ENCODE data around the gene CAMTA1. TPM values are rescaled to one million over a fixed set of nuclear protein-coding genes. Genes with fewer than 3 reads are reported as not detected.

The CAMTA1 gene
- polyA plus RNA-seq, 1 donor from 2014 or later, result 162 TPM

GRCh38 chr1:7515175-7515574 is 729.9 kb downstream of the CAMTA1 start:
- H3K79me2 ChIP-seq (replicated peaks; ENCODE audit: insufficient read depth, low read length), result no peaks in the 10 kb centered on the region
- no peak for TF ChIP-seq CTCF (IDR thresholded peaks at IDR 0.05; ENCODE audit: poor library complexity, severe bottlenecking)
- no peak overlapping the region for H3K4me2 ChIP-seq (ENCODE audit: low read length)
- H3K9me3 ChIP-seq (ENCODE audit: low read length), result no peaks in the 10 kb centered on the region
- no peaks in the 10 kb centered on the region for H3K27me3 ChIP-seq (ENCODE audit: insufficient read depth, low read depth, low read length)
- H3K27ac ChIP-seq (ENCODE audit: low read length), result no peak overlapping the region
- H3K9me2 ChIP-seq (ENCODE audit: insufficient read depth, low read length), result no peaks in the 10 kb centered on the region
- no peaks in the 10 kb centered on the region for H3F3A ChIP-seq (ENCODE audit: insufficient read depth, low read length, poor library complexity, severe bottlenecking)
- no peaks in the 10 kb centered on the region for H4K20me1 ChIP-seq (ENCODE audit: insufficient read depth)
- H3K36me3 ChIP-seq (ENCODE audit: insufficient read depth, low read length), result no peaks in the 10 kb centered on the region
- no peak overlapping the region for H3K9ac ChIP-seq (ENCODE audit: low read length)
- no peak overlapping the region for H3K4me3 ChIP-seq (ENCODE audit: low read length)
- H2AFZ ChIP-seq (ENCODE audit: low read depth, low read length), result no peak overlapping the region

GRCh38 chr1:7515904-7516303 is 730.6 kb downstream of the CAMTA1 start:
- H3K9me3 ChIP-seq (ENCODE audit: low read length), result no peaks in the 10 kb centered on the region

GRCh38 chr1:7516341-7516740 is 731.1 kb downstream of the CAMTA1 start:
- TF ChIP-seq POLR2AphosphoS5 (IDR thresholded peaks at IDR 0.05) (no peak), EP300 (conservative IDR thresholded peaks at IDR 0.05; ENCODE audit: poor library complexity, severe bottlenecking) (no peak), SMC3 (conservative IDR thresholded peaks at IDR 0.05; ENCODE audit: poor library complexity) (no peak), MXI1 (conservative IDR thresholded peaks at IDR 0.05; ENCODE audit: poor library complexity, severe bottlenecking) (no peak), EZH2 (IDR thresholded peaks at IDR 0.05; ENCODE audit: borderline replicate concordance, insufficient read depth, low read length, poor library complexity, severe bottlenecking) (no peak), REST (IDR thresholded peaks at IDR 0.05; ENCODE audit: borderline replicate concordance) (no peak), CTCF (IDR thresholded peaks at IDR 0.05; ENCODE audit: poor library complexity, severe bottlenecking) (no peak), RAD21 (conservative IDR thresholded peaks at IDR 0.05) (no peak), TAF1 (IDR thresholded peaks at IDR 0.05; ENCODE audit: low read depth) (no peak)
- no peaks in the 10 kb centered on the region for H3F3A ChIP-seq (ENCODE audit: insufficient read depth, low read length, poor library complexity, severe bottlenecking)
- no peak overlapping the region for H3K4me3 ChIP-seq (ENCODE audit: low read length)
- no peaks in the 10 kb centered on the region for H3K36me3 ChIP-seq (ENCODE audit: insufficient read depth, low read length)
- no peaks in the 10 kb centered on the region for H3K9me2 ChIP-seq (ENCODE audit: insufficient read depth, low read length)
- no peaks in the 10 kb centered on the region for H4K20me1 ChIP-seq (ENCODE audit: insufficient read depth)
- H3K4me2 ChIP-seq (ENCODE audit: low read length), result no peak overlapping the region
- H3K9ac ChIP-seq (ENCODE audit: low read length), result no peak overlapping the region
- H3K27me3 ChIP-seq (ENCODE audit: insufficient read depth, low read depth, low read length), result no peaks in the 10 kb centered on the region
- no peaks in the 10 kb centered on the region for H3K9me3 ChIP-seq (ENCODE audit: low read length)
- H2AFZ ChIP-seq (ENCODE audit: low read depth, low read length), result no peak overlapping the region
- H3K27ac ChIP-seq (ENCODE audit: low read length), result no peak overlapping the region
- H3K79me2 ChIP-seq (replicated peaks; ENCODE audit: insufficient read depth, low read length), result no peaks in the 10 kb centered on the region

More at GRCh38 chr1:7515904-7516303, 730.6 kb downstream of the CAMTA1 start:
- Histone ChIP-seq H3K27me3 (ENCODE audit: insufficient read depth, low read depth, low read length) (no peaks in the 10 kb centered on the region), H3K36me3 (ENCODE audit: insufficient read depth, low read length) (no peaks in the 10 kb centered on the region), H3K9me2 (ENCODE audit: insufficient read depth, low read length) (no peaks in the 10 kb centered on the region), H3K9ac (ENCODE audit: low read length) (no peak overlapping the region), H3F3A (ENCODE audit: insufficient read depth, low read length, poor library complexity, severe bottlenecking) (no peaks in the 10 kb centered on the region), H3K4me3 (ENCODE audit: low read length) (no peak overlapping the region), H4K20me1 (ENCODE audit: insufficient read depth) (no peaks in the 10 kb centered on the region), H3K79me2 (replicated peaks; ENCODE audit: insufficient read depth, low read length) (no peaks in the 10 kb centered on the region), H3K27ac (ENCODE audit: low read length) (no peak overlapping the region), H3K4me2 (ENCODE audit: low read length) (no peak overlapping the region), H2AFZ (ENCODE audit: low read depth, low read length) (no peak overlapping the region)
- TF ChIP-seq TAF1 (IDR thresholded peaks at IDR 0.05; ENCODE audit: low read depth), result no peak
- no peak for TF ChIP-seq RAD21 (conservative IDR thresholded peaks at IDR 0.05)
- TF ChIP-seq EP300 (conservative IDR thresholded peaks at IDR 0.05; ENCODE audit: poor library complexity, severe bottlenecking), result no peak
- TF ChIP-seq POLR2AphosphoS5 (IDR thresholded peaks at IDR 0.05), result no peak
- TF ChIP-seq CTCF (IDR thresholded peaks at IDR 0.05; ENCODE audit: poor library complexity, severe bottlenecking), result no peak
- no peak for TF ChIP-seq EZH2 (IDR thresholded peaks at IDR 0.05; ENCODE audit: borderline replicate concordance, insufficient read depth, low read length, poor library complexity, severe bottlenecking)

All from neural cell (in vitro differentiated cells).